ENCODE measurements around the gene GPR32.

- TF ChIP-seq CTCF (IDR thresholded peaks at IDR 0.05) (no peak), EZH2 (IDR thresholded peaks at IDR 0.05; ENCODE audit: borderline replicate concordance, insufficient read depth, low read depth, low read length, poor library complexity, severe bottlenecking) (no peak)
Measured at GRCh38 chr19:50721441-50722137, 48.7 kb upstream of the GPR32 start.
